ENCODE data around the gene AIG1.

DNA sequence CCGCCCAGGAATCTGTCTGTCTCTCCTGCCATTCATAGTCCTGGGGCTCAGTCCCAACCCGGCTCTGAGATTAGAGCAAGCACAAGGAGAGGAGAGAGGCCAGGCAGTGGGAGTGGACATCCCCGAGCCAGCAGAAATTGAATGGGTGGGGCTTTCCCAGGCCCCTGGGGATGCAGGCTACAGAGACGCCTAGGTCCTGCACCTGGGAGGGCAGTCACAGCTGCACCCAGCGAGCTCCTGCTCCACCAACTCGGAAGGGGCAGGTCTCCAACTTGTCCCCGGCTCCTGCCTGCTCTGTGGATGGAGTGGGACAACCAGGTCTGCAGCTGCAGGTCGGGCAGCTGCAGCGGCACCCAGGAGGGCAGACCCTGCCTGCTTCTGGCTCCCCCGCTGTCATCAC lies 11.1 kb upstream of the AIG1 start:
- TF ChIP-seq, protein P1, sequence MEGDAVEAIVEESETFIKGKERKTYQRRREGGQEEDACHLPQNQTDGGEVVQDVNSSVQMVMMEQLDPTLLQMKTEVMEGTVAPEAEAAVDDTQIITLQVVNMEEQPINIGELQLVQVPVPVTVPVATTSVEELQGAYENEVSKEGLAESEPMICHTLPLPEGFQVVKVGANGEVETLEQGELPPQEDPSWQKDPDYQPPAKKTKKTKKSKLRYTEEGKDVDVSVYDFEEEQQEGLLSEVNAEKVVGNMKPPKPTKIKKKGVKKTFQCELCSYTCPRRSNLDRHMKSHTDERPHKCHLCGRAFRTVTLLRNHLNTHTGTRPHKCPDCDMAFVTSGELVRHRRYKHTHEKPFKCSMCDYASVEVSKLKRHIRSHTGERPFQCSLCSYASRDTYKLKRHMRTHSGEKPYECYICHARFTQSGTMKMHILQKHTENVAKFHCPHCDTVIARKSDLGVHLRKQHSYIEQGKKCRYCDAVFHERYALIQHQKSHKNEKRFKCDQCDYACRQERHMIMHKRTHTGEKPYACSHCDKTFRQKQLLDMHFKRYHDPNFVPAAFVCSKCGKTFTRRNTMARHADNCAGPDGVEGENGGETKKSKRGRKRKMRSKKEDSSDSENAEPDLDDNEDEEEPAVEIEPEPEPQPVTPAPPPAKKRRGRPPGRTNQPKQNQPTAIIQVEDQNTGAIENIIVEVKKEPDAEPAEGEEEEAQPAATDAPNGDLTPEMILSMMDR (IDR thresholded peaks at IDR 0.05), result no peak
- TF ChIP-seq POLR2A (IDR thresholded peaks at IDR 0.05), result no peak

Measured in body of pancreas (tissue), 4 donors.